Tibial artery (tissue), 4 donors: Measurements from ENCODE around the gene GRIA3.

Source experiments
- DNase-seq, 2 donors: peaks; one replicate each; pipeline ENCODE4 v3.0.0-alpha.2; 2019
- H3K27ac ChIP-seq, 2 donors: fragments of 200-600 bp; sonication (generic) in 1 of 2; 1 replicate in 1 of 2; 2 replicates in 1 of 2; pipeline ENCODE4 v1.5.1; 2018 to 2019; ENCODE audit warnings: mild to moderate bottlenecking in 1 of 2
- H3K27me3 ChIP-seq, 2 donors: fragments of 200-600 bp; sonication (generic) in 1 of 2; one replicate each; pipeline versions ENCODE4 v1.5.1 to v1.6.0; 2016 to 2019
- H3K36me3 ChIP-seq, 3 donors: fragments of 200-600 bp; sonication (generic) in 2 of 3; one replicate each; pipeline ENCODE4 v1.5.1; 2016 to 2019; ENCODE audit warnings: mild to moderate bottlenecking in 2 of 3
- H3K4me1 ChIP-seq, 4 donors: fragments of 200-600 bp; sonication (generic) in 2 of 4; 1 replicate in 3 of 4; 2 replicates in 1 of 4; pipeline ENCODE4 v1.5.1; 2016 to 2019
- H3K4me3 ChIP-seq, 2 donors: fragments of 200-600 bp; sonication (generic) in 1 of 2; 1 replicate in 1 of 2; 2 replicates in 1 of 2; pipeline ENCODE4 v1.5.1; 2018 to 2019; ENCODE audit warnings: mild to moderate bottlenecking in 2 of 2
- H3K9me3 ChIP-seq, 3 donors: fragments of 200-600 bp; sonication (generic) in 1 of 3; one replicate each; pipeline ENCODE4 v1.5.1; 2016 to 2019
- intact Hi-C: fragments of 100-400 bp; cut with DNase I; formaldehyde crosslinking; loops from one replicate; pipeline ENCODE4 v1.15.0; 2023; ENCODE audit warnings: low total_unique reads
- TF ChIP-seq, protein P1 (sequence below), 2 experiments: fragments of 200-600 bp in 1 of 2; fragments of 450-650 bp in 1 of 2; IDR thresholded peaks; one replicate each; pipeline ENCODE4 v1.5.1; 2017 to 2019; ENCODE audit warnings: antibody characterized with exemption in 2 of 2, mild to moderate bottlenecking in 1 of 2, moderate library complexity in 1 of 2

GRIA3 gene

DNA sequence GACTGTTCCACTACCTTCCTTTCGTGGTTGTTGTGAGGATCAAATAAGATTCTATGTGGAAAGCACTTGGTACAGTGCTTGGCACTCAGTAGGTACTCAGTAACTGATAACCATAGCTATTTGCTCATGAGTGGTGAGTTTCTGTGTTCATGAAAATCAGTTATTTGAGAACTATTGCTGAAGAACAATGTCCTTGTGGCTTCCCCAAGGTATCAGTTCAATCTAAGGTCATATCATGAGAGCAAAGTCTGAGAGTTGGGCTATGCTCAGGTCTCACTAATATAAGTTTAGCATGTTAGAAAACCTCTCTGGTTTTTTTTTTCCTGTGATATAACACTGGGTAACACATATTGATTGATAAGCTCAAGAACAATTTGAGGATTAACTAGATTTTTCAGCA is 147.8 kb downstream of the GRIA3 start:
- TF ChIP-seq, protein P1, sequence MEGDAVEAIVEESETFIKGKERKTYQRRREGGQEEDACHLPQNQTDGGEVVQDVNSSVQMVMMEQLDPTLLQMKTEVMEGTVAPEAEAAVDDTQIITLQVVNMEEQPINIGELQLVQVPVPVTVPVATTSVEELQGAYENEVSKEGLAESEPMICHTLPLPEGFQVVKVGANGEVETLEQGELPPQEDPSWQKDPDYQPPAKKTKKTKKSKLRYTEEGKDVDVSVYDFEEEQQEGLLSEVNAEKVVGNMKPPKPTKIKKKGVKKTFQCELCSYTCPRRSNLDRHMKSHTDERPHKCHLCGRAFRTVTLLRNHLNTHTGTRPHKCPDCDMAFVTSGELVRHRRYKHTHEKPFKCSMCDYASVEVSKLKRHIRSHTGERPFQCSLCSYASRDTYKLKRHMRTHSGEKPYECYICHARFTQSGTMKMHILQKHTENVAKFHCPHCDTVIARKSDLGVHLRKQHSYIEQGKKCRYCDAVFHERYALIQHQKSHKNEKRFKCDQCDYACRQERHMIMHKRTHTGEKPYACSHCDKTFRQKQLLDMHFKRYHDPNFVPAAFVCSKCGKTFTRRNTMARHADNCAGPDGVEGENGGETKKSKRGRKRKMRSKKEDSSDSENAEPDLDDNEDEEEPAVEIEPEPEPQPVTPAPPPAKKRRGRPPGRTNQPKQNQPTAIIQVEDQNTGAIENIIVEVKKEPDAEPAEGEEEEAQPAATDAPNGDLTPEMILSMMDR (IDR thresholded peaks at IDR 0.05) = no peak

DNA sequence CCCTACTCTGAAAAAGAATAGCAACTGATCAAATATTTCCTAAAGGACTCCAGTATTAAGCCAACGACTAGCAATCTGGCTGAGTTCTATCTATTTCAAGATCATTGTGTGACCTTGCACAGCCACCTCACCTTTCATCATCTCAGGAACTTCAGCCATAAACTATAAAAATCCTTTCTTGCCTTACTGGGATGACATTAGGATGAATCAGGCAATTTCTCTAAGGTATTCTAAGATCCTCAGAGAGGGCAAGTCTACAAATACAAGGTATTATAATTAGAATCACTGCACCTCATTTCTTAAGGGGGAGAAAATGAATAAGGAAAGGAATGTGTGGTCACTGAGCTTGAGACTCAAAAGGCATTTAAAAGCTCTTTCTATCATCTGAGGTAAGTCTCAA is 152.6 kb downstream of the GRIA3 start:
- no peaks in the 10 kb centered on the region for H3K36me3 ChIP-seq
- H3K4me1 ChIP-seq = no peaks in the 10 kb centered on the region
- H3K27me3 ChIP-seq = no peaks in the 10 kb centered on the region
- no peak for DNase-seq
- no peak overlapping the region for H3K27ac ChIP-seq
- no peaks in the 10 kb centered on the region for H3K9me3 ChIP-seq
- TF ChIP-seq, protein P1 (IDR thresholded peaks at IDR 0.05) = no peak
- H3K4me3 ChIP-seq = no peak overlapping the region
- intact Hi-C loops = no loop called here

More for the DNA sequence above, 147.8 kb downstream of the GRIA3 start:
- H3K4me1 ChIP-seq = no peaks in the 10 kb centered on the region
- intact Hi-C loops = no loop called here
- H3K4me3 ChIP-seq = no peak overlapping the region
- no peaks in the 10 kb centered on the region for H3K9me3 ChIP-seq
- H3K27ac ChIP-seq = no peak overlapping the region
- no peak for DNase-seq
- H3K27me3 ChIP-seq = no peaks in the 10 kb centered on the region
- H3K36me3 ChIP-seq = no peaks in the 10 kb centered on the region

DNA sequence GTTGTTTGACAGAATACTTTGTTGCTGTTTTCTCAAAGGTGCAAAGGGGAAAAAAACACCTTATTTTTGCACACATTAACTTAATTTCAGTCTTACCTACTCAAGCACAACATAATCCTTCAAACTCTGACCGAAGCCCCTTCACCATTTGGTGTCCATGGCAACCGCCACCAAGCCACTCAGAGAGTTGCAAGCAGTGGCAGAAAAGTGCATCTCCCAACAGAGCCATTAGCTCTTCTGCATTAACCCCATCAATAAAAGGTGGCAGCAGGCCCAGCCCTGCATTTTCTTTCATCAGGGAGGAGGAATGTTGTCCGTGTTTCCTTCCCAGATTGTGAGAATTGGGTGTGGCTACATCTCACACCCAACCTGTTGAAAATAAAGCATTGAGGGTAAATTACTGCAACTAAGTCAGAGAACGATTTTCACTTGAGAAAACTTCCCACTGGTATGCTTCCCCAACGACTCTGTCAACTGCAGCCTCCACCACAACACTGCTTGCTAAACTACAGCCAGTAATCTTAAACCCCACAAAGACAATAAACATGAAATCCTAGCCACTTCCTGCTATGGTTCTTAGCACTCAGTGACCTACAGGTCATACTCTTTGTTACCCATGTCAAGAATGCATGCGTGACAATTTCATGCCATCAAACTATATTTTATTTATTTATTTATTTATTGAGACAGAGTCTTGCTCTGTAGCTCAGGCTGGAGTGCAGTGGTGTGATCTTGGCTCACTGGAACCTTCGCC is 154.0 kb downstream of the GRIA3 start:
- no peaks in the 10 kb centered on the region for H3K4me1 ChIP-seq
- no peak for DNase-seq
- no peaks in the 10 kb centered on the region for H3K36me3 ChIP-seq
- intact Hi-C loops = no loop called here
- TF ChIP-seq, protein P1 (IDR thresholded peaks at IDR 0.05) = no peak
- no peaks in the 10 kb centered on the region for H3K27me3 ChIP-seq
- H3K27ac ChIP-seq = no peak overlapping the region
- no peaks in the 10 kb centered on the region for H3K9me3 ChIP-seq
- H3K4me3 ChIP-seq = no peak overlapping the region

DNA sequence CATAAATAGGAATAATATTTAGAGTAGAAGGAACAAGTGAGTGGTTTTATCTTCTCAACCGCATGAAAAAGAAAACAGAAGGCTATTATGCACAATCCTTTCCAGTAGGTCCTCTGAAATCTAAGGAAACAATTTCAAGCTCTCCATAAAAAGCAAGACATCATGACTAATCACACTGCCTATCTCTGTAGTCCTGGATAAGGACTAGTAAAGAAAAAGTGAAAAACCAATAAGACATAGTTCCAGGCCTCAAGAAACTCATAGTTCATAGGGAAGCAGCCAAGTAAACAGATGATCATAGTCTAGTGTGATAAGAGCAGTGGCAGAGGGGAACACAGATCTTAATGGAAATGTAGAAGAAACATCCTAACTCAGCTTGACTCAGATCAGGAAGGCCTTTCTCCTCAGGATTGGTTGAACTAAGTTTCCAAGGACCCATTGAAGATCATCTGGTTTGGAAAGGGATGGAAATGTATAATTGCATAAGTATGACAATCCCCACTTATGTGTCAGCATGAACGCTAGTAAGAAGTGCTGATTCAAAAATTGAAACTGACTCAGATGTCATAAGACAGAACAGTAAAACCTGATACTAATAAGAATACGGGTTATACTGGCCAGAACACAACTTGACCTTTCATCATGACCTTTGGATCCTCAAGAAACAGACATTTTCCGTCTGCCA is 155.3 kb downstream of the GRIA3 start:
- Histone ChIP-seq H3K27ac (no peak overlapping the region), H3K9me3 (no peaks in the 10 kb centered on the region), H3K4me3 (no peak overlapping the region), H3K4me1 (no peaks in the 10 kb centered on the region), H3K27me3 (no peaks in the 10 kb centered on the region), H3K36me3 (no peaks in the 10 kb centered on the region)
- intact Hi-C loops = no loop called here
- TF ChIP-seq, protein P1 (IDR thresholded peaks at IDR 0.05) = no peak
- no peak for DNase-seq

DNA sequence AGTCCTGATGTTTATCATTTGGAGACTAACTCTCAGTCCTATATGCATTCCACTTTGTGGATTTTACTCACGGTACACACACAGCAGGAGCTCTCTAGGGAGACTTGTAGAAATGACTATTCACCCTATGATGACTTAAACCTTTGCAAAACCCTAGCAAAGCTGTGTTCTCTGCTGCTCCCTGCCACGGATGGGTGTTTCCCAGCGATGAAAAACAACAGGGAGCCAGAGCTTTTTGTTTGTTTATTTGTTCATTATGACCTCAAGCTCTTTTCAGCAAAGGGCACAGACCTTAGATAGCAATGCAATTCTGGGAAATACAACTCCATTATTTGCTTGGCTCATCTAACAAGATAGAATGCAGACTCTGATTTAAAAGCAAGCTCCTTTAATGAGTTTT is 156.6 kb downstream of the GRIA3 start:
- Histone ChIP-seq H3K4me1 (no peaks in the 10 kb centered on the region), H3K27ac (no peak overlapping the region), H3K27me3 (no peaks in the 10 kb centered on the region), H3K4me3 (no peak overlapping the region), H3K9me3 (no peaks in the 10 kb centered on the region), H3K36me3 (no peaks in the 10 kb centered on the region)
- TF ChIP-seq, protein P1 (IDR thresholded peaks at IDR 0.05) = no peak
- intact Hi-C loops = no loop called here
- no peak for DNase-seq
